OCI-LY7 (cell line): ENCODE data around the gene CDC34.

Experiments used
- CTCF ChIP-seq: fragments of 200-600 bp; sonication (generic); conservative IDR thresholded peaks from 2 replicates; pipeline ENCODE4 v1.5.1; 2014; ENCODE audit warnings: mild to moderate bottlenecking, antibody characterized with exemption, low read length, moderate library complexity, mixed read lengths
- EZH2phosphoT487 ChIP-seq: fragments of 200-600 bp; sonication (generic); IDR thresholded peaks from 2 replicates; pipeline ENCODE4 v1.6.1; 2018; ENCODE audit warnings: low read depth, borderline replicate concordance, mild to moderate bottlenecking, mixed run types, antibody characterized with exemption, low read length, moderate library complexity, mixed read lengths

- TF ChIP-seq CTCF (no peak), EZH2phosphoT487 (no peak)
Measured at GRCh38 chr19:491146-491741, 40.3 kb upstream of the CDC34 start.
